Stimulated activated CD4-positive, alpha-beta T cell treated with anti-CD3 and anti-CD28 coated beads, Interleukin-2, amount 100 ng/mL, for 48 hours (primary cell): ENCODE results near the gene TAF5.
"Not testable (repeated sequence)": the region's sequence is repeated elsewhere in the genome, so short reads cannot be mapped to it uniquely, and the experiment has no call there.

Experiments used
- DNase-seq, 2 donors: peaks; one replicate each; pipeline ENCODE4 v3.0.0-alpha.2; 2020

TAF5 gene

DNA sequence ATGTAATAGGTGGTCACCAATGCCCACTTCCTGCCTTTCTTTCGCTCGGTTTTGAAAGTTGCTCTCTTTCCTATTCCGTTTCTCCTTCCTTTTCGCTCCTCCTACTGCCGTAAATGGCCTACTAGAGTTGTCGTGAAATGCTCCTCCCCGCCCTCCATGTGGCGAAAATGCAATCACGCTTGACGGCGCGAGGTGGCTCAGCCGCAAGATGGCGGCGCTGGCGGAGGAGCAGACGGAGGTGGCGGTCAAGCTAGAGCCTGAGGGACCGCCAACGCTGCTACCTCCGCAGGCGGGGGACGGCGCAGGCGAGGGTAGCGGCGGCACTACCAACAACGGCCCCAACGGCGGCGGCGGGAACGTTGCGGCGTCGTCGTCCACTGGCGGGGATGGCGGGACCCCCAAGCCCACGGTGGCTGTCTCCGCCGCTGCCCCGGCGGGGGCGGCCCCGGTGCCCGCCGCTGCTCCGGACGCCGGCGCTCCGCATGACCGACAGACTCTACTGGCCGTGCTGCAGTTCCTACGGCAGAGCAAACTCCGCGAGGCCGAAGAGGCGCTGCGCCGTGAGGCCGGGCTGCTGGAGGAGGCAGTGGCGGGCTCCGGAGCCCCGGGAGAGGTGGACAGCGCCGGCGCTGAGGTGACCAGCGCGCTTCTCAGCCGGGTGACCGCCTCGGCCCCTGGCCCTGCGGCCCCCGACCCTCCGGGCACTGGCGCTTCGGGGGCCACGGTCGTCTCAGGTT is at the start of gene TAF5:
TSS of gene TAF5 (plus strand) at position 195 of the 737 bp plus-strand sequence. CDS start at position 209, 14 bp downstream.
- DNase-seq = peak; percentile 79 to 87

GRCh38 chr10:103327906-103328305 is 39.9 kb upstream of the TAF5 start:
- DNase-seq = no peak

GRCh38 chr10:103333934-103334520 is 33.7 kb upstream of the TAF5 start:
- no peak for DNase-seq

DNA sequence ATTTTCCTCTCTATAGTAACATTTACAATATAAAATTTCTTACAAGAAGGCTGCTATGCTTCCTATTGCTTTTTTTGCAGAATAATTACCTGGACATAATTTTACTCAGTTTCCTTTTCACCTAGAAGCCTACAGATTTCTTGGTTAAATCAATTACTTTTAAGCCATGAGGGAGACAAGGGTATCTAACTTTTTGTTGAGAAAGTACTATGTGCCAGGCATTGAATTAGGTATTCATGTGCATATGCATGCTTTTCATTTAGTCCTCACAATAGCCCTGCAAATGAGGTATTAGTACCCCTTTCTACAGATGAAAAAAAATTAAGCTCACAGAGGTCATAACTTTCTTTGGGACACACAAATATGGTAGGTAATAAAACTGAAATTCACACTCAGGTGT is 33.2 kb upstream of the TAF5 start:
- DNase-seq = no peak

DNA sequence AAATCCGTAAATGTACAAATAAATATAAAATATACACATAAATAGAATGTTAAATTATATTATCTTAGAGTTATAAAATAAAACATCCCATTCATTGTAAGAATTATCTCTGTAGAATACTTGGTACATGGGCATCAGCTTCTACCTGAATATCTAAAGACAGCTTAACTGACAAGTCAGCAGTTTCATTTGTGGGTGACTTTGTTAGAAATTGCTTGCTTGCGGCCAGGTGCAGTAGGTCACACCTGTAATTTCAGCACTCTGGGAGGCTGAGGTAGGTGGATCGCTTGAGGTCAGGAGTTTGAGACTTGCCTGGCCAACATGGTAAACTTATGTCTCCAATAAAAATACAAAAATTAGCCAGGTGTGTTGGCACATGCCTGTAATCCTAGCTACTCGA is 31.4 kb upstream of the TAF5 start:
- DNase-seq = no peak

- DNase-seq = no peak
These were observed 17.6 kb upstream of the TAF5 start for GRCh38 chr10:103350175-103350516.

GRCh38 chr10:103350517-103351260 is 17.1 kb upstream of the TAF5 start, which contains the start of gene PCGF6:
PCGF6 (minus strand) TSS chr10:103351140; CDS start chr10:103351066, 74 bp downstream.
- peak; percentile 70 to 74 for DNase-seq

DNA sequence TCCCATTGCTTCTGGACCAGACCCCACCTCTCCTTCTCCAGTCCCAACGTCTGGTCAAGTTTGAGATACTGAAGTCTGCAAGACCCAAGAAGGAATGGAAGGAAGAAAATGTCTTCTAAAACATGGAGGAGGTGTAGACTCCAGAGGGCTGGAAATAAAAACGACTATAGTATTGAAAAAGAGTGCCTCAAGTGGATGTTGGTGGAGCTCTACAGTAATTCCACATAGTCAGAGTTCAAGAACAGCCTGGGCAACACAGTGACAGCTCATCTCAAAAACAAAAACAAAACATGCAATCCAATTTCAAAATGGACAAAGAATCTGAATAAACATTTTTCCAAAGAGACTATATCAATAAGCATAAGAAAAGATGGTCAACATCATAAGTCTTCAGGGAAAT is 14.5 kb upstream of the TAF5 start:
- DNase-seq = no peak

DNA sequence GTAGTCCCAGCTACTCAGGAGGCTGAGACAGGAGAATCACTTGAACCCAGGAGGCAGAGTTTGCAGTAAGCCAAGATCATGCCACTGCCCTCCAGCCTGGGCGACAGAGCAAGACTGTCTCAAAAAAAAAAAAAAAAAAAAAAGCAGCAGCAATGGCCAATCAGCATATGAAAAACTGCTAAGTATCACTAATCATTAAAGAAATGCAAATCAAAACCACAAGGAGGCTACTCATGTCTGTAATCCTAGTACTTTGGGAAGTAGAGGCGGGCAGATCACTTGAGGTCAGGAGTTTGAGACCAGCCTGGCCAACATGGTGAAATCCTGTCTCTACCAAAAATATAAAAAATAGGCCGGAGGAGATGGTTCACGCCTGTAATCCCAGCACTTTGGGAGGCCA is 13.2 kb upstream of the TAF5 start:
- DNase-seq = not testable (repeated sequence)

GRCh38 chr10:103355906-103356599 is 11.7 kb upstream of the TAF5 start:
- no peak for DNase-seq

DNA sequence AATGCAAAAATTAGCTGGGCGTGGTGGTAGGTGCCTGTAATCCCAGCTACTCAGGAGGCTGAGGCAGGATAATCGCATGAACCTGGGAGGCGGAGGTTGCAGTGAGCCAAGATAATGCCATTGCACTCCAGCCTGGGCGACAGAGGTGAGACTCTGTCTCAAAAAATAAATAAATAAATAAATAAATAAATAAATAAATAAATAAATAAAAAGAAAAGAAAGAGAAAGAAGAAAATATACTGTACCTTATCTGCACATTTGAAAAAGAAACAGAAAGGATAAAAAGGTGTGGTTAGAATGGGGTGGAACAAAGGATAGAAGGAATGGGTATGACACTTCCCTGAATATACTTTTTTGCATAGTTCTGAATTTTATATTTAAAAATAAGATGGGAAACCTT is 8.3 kb upstream of the TAF5 start:
- not testable (repeated sequence) for DNase-seq

- DNase-seq = not testable (repeated sequence)
These were observed 7.0 kb upstream of the TAF5 start for GRCh38 chr10:103360791-103361190.

DNA sequence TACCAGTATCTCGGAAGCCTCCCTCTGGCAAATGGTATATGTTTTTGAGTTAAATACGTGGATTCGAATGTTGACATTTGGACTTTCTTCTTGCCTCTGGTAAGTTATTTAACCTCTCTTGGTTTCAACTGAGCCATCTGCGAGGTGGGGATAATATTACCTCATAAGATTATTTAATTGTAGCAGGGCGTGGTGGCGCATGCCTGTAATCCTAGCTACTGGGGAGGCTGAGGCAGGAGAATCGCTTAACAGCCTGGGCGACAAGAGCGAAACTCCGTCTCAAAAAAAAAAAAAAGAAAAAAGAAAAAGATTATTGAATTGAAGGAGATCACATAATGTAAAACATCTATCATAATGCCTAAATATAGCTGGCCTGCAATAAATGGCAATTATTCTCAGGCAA is 396 bp upstream of the TAF5 start:
- DNase-seq = no peak

GRCh38 chr10:103373544-103373943 is 5.8 kb downstream of the TAF5 start:
- DNase-seq = no peak

DNA sequence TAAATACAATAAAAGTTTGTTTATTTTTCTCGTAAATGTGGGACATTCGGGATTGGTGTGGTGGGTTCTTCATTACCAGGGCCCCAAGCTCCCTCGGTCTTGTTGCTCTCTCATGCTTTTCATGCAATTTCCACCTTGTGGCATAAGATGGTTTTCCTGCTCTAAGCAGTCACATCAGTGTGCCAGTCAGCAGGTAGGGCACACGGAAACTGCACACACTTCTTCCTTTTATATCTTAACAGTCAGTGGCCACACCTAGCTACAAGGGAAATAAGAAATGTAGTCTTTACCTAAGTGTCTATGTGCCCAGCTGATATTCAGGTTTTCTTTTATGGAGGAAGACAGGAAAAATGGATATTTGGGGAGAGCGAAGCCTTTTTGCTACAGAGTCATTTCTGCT is 6.5 kb downstream of the TAF5 start:
- no peak for DNase-seq

DNA sequence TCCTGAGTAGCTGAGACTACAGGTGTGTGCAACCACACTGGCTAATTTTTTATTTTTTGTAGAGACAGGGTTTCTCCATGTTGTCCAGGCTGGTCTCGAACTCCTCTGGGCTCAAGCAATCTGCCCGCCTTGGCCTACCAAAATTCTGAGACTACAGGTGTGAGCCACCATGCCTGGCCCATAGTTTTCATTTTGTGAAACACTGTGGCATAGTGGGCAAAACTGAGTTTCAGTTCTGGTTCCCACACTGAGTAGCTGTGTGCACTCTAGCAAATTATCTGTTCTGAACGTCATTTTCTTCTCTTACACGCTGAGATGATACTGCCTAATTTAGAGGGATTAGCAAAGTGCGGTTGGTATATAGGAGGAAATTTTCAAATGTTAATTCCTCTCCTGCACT is 15.0 kb downstream of the TAF5 start:
- no peak for DNase-seq

DNA sequence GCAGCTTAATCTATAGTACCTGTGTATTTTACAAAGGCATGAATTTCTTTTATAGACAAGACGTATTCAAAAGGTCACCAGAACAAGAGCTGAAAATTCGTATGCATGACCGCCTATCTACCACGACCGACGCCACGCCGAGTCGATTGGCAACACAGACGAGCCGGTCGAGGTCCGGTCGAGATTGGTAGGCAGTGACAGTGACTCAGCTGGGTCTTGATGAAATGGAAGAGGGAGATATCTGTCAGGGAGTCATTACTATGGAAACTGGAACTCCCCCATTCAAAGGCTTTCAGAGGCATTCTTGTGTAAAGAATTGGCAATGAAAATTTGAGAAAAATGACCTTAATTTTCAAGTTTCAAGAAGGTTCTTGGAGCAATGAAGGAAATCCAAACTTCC is 26.4 kb downstream of the TAF5 start:
- no peak for DNase-seq

DNA sequence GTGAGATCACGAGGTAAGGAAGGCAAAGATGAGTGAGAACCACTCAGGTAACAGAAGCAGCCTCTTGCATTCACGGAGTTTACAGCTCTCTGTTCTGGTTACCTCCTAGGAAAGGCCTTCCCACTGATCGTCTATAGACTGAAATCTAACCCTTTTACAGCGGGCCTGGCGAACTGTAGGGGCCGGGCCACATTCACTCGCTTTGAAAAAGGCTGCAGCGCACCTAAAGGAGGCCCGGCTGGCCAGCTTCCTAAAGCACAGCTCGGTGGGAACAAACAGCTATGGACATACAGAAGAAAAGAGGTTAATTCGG is 27.9 kb downstream of the TAF5 start:
- DNase-seq = peak in 1 of 2 donors; percentile 6

DNA sequence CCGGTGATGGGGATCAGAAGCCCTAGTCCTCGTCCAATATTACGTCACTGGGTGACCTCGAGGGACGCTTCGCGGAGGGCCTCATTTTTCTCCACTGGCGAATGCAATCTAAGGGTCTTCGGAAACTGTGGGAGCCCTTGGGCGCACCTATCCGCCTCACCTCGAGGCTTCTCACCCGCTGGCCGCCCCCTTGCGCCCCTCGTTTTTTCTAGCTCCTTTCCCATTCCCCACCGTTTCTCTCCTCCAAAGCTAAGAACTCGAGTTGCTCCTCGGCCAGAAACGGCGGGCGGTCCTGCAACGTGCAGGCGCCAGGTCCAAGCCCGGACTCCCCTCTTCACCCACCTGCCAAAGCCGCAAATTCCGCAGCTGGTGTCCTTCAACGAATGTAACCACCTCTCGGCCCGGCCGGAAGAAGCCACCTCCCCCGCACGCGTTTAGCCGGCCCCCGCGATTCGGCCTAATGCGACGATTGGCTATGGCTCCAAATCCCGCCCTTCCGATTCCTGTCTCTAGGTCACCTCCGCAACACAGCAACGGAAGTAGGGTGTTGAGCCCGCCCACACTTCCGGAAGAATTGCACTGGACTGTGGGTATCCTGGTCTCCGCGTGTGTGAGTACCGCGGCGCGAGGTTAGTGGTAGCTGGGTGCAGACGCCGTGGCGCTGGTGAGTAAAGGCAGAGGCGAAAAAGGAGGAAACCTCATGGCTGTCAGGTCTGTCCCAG is 28.5 kb downstream of the TAF5 start, which contains the start of the genes ATP5MK and PDCD11:
TSS of gene ATP5MK (minus strand) at position 409 of the 722 bp plus-strand sequence. CDS start 4,018 bp downstream, outside the sequence.
TSS of gene PDCD11 (plus strand) at position 560 of the 722 bp plus-strand sequence. CDS start 1,801 bp downstream, outside the sequence.
- peak; percentile 93 to 97 for DNase-seq

- DNase-seq = no peak
These were observed 29.0 kb downstream of the TAF5 start for GRCh38 chr10:103396789-103397087.

DNA sequence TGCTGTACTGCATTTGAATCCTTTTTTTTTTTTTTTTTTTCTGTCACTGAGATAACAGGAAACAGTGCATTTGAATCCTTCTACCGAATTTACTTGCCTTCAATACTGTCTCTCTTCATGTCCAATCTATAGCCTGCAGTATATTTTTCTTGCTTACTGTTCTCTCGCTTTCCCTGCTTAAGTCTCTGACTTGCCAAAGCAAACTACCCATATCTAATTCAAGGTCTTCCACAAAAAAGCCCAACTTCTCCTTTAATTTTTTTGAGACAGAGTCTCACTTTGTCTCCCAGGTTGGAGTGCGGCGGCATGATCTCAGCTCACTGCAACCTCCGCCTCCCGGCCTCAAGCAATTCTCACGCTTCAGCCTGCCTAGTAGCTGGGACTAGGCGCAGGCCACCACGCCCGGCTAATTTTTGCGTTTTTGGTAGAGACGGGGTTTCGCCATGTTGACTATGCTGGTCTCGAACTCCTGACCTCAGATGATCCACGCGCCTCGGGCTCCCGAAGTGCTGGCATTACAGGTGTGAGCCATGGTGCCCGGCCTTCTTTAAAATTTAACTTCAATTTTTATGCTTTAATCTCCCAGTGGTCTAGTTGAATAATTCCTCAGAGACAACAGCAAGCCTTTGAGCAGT is 29.5 kb downstream of the TAF5 start:
- no peak for DNase-seq

- no peak for DNase-seq
These were observed 45.8 kb downstream of the TAF5 start for GRCh38 chr10:103413564-103413963.
